ENCODE results near the gene MBNL1. TPM values are rescaled to one million over a fixed set of nuclear protein-coding genes. Genes with fewer than 3 reads are reported as not detected.

MBNL1 gene
- total and polyA plus RNA-seq, 2 of the 13 experiments (the other 11 are each of a cell fraction or from before 2014, with no cell fraction given) = 27.1 to 55.4 TPM

DNA sequence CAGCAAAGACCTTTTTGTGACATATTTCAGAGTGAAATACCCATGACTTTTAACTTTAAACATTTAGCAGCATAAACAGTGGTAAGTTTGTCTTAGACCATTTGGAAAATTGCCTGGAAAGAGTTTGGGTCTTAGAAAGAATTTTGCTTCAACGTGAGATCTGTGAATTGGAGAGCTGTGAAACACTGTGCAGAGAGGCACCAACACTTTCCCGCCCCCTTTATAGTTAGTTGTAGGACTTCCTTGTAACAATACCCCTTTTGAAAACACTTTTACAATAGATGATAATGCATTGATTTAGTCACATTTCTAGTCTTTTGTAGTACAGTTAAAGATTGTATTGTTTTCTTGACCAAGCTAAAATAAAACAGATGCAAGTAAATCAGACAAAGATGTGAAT lies 43.5 kb upstream of the MBNL1 start (continued):
- TF ChIP-seq, protein P1, sequence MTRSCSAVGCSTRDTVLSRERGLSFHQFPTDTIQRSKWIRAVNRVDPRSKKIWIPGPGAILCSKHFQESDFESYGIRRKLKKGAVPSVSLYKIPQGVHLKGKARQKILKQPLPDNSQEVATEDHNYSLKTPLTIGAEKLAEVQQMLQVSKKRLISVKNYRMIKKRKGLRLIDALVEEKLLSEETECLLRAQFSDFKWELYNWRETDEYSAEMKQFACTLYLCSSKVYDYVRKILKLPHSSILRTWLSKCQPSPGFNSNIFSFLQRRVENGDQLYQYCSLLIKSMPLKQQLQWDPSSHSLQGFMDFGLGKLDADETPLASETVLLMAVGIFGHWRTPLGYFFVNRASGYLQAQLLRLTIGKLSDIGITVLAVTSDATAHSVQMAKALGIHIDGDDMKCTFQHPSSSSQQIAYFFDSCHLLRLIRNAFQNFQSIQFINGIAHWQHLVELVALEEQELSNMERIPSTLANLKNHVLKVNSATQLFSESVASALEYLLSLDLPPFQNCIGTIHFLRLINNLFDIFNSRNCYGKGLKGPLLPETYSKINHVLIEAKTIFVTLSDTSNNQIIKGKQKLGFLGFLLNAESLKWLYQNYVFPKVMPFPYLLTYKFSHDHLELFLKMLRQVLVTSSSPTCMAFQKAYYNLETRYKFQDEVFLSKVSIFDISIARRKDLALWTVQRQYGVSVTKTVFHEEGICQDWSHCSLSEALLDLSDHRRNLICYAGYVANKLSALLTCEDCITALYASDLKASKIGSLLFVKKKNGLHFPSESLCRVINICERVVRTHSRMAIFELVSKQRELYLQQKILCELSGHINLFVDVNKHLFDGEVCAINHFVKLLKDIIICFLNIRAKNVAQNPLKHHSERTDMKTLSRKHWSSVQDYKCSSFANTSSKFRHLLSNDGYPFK (CRISPR knock-in tag; IDR thresholded peaks at IDR 0.05; ENCODE audit: borderline replicate concordance) = no peak
- TF ChIP-seq, protein P2, sequence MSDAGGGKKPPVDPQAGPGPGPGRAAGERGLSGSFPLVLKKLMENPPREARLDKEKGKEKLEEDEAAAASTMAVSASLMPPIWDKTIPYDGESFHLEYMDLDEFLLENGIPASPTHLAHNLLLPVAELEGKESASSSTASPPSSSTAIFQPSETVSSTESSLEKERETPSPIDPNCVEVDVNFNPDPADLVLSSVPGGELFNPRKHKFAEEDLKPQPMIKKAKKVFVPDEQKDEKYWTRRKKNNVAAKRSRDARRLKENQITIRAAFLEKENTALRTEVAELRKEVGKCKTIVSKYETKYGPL (CRISPR knock-in tag; IDR thresholded peaks at IDR 0.05) = no peak

DNA sequence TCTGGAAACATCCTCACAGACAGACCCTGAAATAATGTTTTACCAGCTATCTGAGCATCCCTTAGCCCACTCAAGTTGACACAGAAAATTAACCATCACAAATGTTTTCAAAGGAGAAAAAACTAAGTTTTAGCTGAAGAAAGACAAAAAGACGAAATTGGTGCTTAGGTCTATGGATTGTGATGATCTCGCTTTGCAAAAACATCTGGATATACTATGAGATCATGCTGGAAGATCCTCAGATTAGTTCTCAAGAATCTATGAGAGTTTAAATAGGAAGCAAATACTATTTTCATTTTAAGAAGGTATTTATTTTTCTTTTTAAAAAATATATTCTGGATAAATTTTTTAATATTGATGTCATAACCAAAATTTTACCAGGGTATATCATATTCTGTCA lies 42.6 kb upstream of the MBNL1 start:
- Histone ChIP-seq H2AFZ (ENCODE audit: low read length) (no peak overlapping the region), H3K27me3 (ENCODE audit: control insufficient read depth in 1 of 2, insufficient read depth in 2 of 2, low read length in 2 of 2) (no peaks in the 10 kb centered on the region), H4K20me1 (ENCODE audit: insufficient read depth, low read length) (no peaks in the 10 kb centered on the region), H3K4me3 (replicated peaks in 1 of 3; ENCODE audit: insufficient read depth in 1 of 3, low read depth in 2 of 3, low read length in 3 of 3) (no peak overlapping the region), H3K79me2 (ENCODE audit: insufficient read depth, low read length) (no peaks in the 10 kb centered on the region), H3K27ac (ENCODE audit: extremely low read length, insufficient read depth, low read length) (no peak overlapping the region), H3K9ac (ENCODE audit: insufficient read depth, low read depth, low read length) (no peak overlapping the region), H3K9me3 (ENCODE audit: low read length) (no peaks in the 10 kb centered on the region), H3K4me1 (ENCODE audit: insufficient read depth, low read length) (no peaks in the 10 kb centered on the region), H3K36me3 (replicated peaks in 1 of 2; ENCODE audit: control insufficient read depth in 1 of 2, insufficient read depth in 2 of 2, low read length in 2 of 2) (no peaks in the 10 kb centered on the region), H3K4me2 (ENCODE audit: low read depth, low read length) (no peak overlapping the region)
- FAIRE-seq = no peak
- ChIA-PET POLR2A (no interaction called here), CTCF (ENCODE audit: low intra/inter-chr PET ratio, low total read pairs) (no interaction called here)
- intact Hi-C loops (cut with micrococcal nuclease; ENCODE audit: unreplicated experiment) = no loop called here
- ATAC-seq = no peak
- TF ChIP-seq CBX2 (IDR thresholded peaks at IDR 0.05; ENCODE audit: low read depth, low read length) (no peak), CBX2 (CRISPR knock-in tag; IDR thresholded peaks at IDR 0.05; ENCODE audit: low read depth) (no peak), ZNF549 (CRISPR knock-in tag; IDR thresholded peaks at IDR 0.05) (no peak), TSC22D2 (CRISPR knock-in tag; IDR thresholded peaks at IDR 0.05; ENCODE audit: borderline replicate concordance) (no peak), MEIS2 (CRISPR knock-in tag; IDR thresholded peaks at IDR 0.05) (no peak), MTF1 (CRISPR knock-in tag; IDR thresholded peaks at IDR 0.05) (no peak), EEA1 (CRISPR knock-in tag; IDR thresholded peaks at IDR 0.05; ENCODE audit: borderline replicate concordance) (no peak), KDM3A (CRISPR knock-in tag; IDR thresholded peaks at IDR 0.05; ENCODE audit: low read depth) (no peak)
- TF ChIP-seq, protein P3, sequence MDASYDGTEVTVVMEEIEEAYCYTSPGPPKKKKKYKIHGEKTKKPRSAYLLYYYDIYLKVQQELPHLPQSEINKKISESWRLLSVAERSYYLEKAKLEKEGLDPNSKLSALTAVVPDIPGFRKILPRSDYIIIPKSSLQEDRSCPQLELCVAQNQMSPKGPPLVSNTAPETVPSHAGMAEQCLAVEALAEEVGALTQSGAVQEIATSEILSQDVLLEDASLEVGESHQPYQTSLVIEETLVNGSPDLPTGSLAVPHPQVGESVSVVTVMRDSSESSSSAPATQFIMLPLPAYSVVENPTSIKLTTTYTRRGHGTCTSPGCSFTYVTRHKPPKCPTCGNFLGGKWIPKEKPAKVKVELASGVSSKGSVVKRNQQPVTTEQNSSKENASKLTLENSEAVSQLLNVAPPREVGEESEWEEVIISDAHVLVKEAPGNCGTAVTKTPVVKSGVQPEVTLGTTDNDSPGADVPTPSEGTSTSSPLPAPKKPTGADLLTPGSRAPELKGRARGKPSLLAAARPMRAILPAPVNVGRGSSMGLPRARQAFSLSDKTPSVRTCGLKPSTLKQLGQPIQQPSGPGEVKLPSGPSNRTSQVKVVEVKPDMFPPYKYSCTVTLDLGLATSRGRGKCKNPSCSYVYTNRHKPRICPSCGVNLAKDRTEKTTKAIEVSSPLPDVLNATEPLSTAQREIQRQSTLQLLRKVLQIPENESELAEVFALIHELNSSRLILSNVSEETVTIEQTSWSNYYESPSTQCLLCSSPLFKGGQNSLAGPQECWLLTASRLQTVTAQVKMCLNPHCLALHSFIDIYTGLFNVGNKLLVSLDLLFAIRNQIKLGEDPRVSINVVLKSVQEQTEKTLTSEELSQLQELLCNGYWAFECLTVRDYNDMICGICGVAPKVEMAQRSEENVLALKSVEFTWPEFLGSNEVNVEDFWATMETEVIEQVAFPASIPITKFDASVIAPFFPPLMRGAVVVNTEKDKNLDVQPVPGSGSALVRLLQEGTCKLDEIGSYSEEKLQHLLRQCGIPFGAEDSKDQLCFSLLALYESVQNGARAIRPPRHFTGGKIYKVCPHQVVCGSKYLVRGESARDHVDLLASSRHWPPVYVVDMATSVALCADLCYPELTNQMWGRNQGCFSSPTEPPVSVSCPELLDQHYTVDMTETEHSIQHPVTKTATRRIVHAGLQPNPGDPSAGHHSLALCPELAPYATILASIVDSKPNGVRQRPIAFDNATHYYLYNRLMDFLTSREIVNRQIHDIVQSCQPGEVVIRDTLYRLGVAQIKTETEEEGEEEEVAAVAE (CRISPR knock-in tag; IDR thresholded peaks at IDR 0.05; ENCODE audit: borderline replicate concordance) = no peak
- TF ChIP-seq, protein P4, sequence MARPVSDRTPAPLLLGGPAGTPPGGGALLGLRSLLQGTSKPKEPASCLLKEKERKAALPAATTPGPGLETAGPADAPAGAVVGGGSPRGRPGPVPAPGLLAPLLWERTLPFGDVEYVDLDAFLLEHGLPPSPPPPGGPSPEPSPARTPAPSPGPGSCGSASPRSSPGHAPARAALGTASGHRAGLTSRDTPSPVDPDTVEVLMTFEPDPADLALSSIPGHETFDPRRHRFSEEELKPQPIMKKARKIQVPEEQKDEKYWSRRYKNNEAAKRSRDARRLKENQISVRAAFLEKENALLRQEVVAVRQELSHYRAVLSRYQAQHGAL (CRISPR knock-in tag; IDR thresholded peaks at IDR 0.05; ENCODE audit: not compliant biosample characterization) = no peak
- DNase-seq (ENCODE audit: low spot score) = no peak
- in situ Hi-C loops (cut with HindIII; ENCODE audit: extremely low pct_ligation_motif_present, low pct_unique_long_range_greater_than_20kb) = no loop called here
- no TSS peak for BruUV-seq (replicated peaks)
- 28% methylated on average over 2 of the region's 2 CpGs for WGBS (ENCODE audit: low lambda C conversion rate)
